Measurements from ENCODE around the gene NREP. TPM values are rescaled to one million over a fixed set of nuclear protein-coding genes. Genes with fewer than 3 reads are reported as not detected.

NREP gene
- total and polyA plus RNA-seq, 2 experiments from 2014 or later, result 260 to 300 TPM

Small RNA genes within 50 kb of the gene (small RNA-seq; reads per million reads assigned to genes)
- not detected for gene RN7SKP57 (ENCODE audit: low replicate concordance)

Other genes starting within 250 kb of the NREP start
- 92.0 and 106 TPM in 2 replicates for gene STARD4, start 244.7 kb downstream of the NREP start, total RNA-seq (2014; rRNA removed; shearing (Covaris generic))
- gene STARD4, start 244.7 kb downstream of the NREP start, polyA plus RNA-seq (2016; fragmentation: Nextera tagmentation; extraction: Ambion mirVana), result 21.6 and 25.0 TPM in 2 replicates

All from GM23338 (cell line).